ENCODE results near the gene CD7.

The CD7 gene

DNA sequence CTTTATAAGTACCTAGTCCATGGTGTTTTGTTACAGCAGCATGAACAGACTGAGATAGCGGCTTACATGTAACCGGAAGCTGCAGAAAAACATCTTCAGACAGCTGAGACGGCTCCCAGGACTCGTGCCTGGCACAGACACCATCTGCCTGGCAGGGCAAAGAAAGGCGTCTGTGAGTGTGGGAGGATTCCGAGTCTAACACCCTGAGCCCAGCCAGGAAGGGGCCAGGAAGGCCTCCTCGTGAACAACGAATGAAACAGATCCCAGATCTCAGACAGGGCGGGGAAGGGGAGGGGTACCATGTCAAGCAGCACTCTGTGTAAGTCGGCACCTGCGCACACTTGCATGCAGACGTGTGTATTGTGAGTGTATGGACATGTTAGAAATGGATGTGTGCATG lies 39.6 kb downstream of the CD7 start:
- no peak for DNase-seq

- DNase-seq, result no peak
Measured at GRCh38 chr17:82276938-82277337, 40.5 kb downstream of the CD7 start.

GRCh38 chr17:82275326-82275725 lies 42.1 kb downstream of the CD7 start:
- DNase-seq, result no peak

GRCh38 chr17:82274134-82275020 lies 43.0 kb downstream of the CD7 start:
- no peak for DNase-seq

- DNase-seq, result peak; percentile 49
Measured at GRCh38 chr17:82273327-82274133, 43.9 kb downstream of the CD7 start, which contains the start of gene CSNK1D. Gene CSNK1D (minus strand): TSS chr17:82273700. CDS start chr17:82273381, 319 bp downstream.

DNA sequence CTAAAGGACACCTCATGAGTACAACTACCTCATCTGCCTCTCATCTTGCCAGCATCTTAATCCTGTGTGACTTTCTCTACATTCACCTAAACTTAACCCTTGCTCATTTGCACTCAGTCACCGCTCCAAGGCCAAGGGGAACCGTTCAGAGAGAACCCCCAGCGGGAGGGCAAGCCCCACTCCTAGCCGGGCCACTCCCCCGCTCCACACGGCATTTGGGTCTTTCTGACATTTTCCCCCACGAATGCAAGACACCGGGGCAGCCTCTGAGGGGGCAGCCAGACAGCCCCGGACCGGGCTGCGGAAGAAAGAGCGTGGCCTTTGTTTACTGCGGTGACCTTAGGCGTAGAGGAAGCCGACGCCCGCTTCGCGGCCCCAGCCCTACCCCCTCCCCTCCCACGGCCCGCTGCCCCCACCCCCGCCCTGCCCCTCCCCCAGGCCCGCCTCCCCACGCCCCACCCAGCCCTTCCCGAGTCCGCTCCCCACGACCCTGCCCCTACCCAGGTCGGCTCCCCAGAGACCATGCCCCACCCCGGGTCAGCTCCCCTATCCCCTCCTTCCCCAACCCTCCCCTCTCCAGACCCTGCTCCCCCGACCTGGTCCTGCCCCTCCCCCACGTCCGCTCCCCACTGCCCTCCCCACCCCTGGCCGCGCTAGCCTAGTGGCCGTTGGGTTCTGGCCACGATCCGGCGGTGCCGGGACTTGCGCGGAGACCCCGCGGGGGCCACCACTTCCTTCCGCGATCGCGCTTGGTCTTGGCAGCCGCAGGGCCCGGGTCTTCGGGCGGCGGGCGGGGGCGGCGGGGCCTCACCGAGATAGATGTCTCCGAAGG lies 44.7 kb downstream of the CD7 start:
- no peak for DNase-seq

- no peak for DNase-seq
Measured at GRCh38 chr17:82271401-82271800, 46.0 kb downstream of the CD7 start.

GRCh38 chr17:82270651-82271050 lies 46.8 kb downstream of the CD7 start:
- no peak for DNase-seq

GRCh38 chr17:82269882-82270500 lies 47.4 kb downstream of the CD7 start:
- no peak for DNase-seq

DNA sequence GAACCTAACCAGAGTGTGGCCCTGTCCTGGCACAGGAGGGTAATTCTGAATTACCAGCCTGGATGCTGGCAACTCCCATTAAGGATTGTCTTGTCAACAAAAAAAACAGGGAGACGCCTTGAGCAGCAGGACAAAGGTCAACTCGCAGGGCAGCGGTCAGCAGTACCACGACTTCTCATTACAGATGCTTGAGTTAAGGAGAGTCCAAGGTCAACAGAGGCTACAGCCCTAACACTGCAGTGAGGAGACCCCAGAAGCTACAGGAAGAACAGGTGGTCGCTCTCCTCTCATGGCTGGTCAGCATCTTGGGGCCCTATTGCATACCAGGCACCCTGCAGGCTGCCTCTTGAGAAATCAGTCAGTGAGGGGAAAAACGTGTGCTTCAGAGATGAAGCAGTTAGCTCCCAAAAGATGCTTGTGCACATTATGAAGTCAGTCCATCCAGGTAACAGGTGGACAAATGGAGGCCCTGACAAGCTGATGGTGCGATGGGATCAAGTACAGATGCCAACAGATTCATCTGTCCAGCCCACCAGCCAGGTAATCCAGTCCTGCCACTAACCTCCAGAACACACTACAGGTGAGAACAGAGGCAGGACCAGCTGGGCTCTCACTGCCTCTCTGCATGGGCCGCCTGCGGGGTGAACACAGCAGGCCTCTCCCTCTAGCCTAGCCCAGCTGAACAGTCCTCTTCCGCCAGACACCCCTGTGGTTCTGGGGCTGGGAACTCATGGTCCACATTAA lies 48.1 kb downstream of the CD7 start:
- DNase-seq, result no peak

- no peak for DNase-seq
Measured at GRCh38 chr17:82267575-82268379, 49.6 kb downstream of the CD7 start.

- DNase-seq, result no peak
Measured at GRCh38 chr17:82266142-82266541, 51.3 kb downstream of the CD7 start.

Measured in NCI-H187 treated with DMSO at 0.1 percent for 48 hours (cell line).